Thyroid gland (tissue), 4 donors: ENCODE results near the gene BMS1. TPM values are rescaled to one million over a fixed set of nuclear protein-coding genes. Genes with fewer than 3 reads are reported as not detected.

Experiments used
- DNase-seq, 2 donors: peaks; one replicate each; pipeline ENCODE4 v3.0.0-alpha.2; 2019
- H3K27ac ChIP-seq, 3 donors: fragments of 200-600 bp; sonication (generic); 1 replicate in 2 of 3; 2 replicates in 1 of 3; pipeline ENCODE4 v1.5.1; 2016 to 2019; ENCODE audit warnings: mild to moderate bottlenecking in 1 of 3, moderate library complexity in 1 of 3
- H3K27me3 ChIP-seq: fragments of 200-600 bp; sonication (generic); one replicate; pipeline ENCODE4 v1.5.1; 2019
- H3K36me3 ChIP-seq, 2 donors: fragments of 200-600 bp; sonication (generic); one replicate each; pipeline ENCODE4 v1.5.1; 2016 to 2019
- H3K4me1 ChIP-seq, 2 donors: fragments of 200-600 bp; sonication (generic); one replicate each; pipeline ENCODE4 v1.5.1; 2017 to 2019
- H3K4me3 ChIP-seq, 3 donors: fragments of 200-600 bp; sonication (generic); replicated peaks in 1 of 3; 1 replicate in 2 of 3; 2 replicates in 1 of 3; pipeline ENCODE4 v1.5.1; 2016; ENCODE audit warnings: mild to moderate bottlenecking in 1 of 3
- H3K9me3 ChIP-seq: fragments of 200-600 bp; sonication (generic); one replicate; pipeline ENCODE4 v1.5.1; 2017
- CTCF ChIP-seq, 6 experiments: fragments of 200-600 bp in 3 of 6; fragments of 450-650 bp in 3 of 6; sonication (generic) in 3 of 6; IDR thresholded peaks; one replicate each; pipeline ENCODE4 v1.5.1; 2016 to 2019; ENCODE audit warnings: antibody characterized with exemption in 6 of 6, mild to moderate bottlenecking in 2 of 6, inconsistent platforms in 1 of 6, moderate library complexity in 1 of 6
- POLR2A ChIP-seq, 2 donors: fragments of 450-650 bp; IDR thresholded peaks; one replicate each; pipeline ENCODE4 v1.6.1; 2017; ENCODE audit warnings: antibody characterized with exemption in 2 of 2, mild to moderate bottlenecking in 2 of 2, moderate library complexity in 1 of 2
- WGBS, 2 donors: methylation state at CpG; one replicate each; pipeline ENCODE4 v1.1.5; 2017; 5-methylcytosine and 5-hydroxymethylcytosine counted together
- intact Hi-C: fragments of 100-400 bp; cut with DNase I; formaldehyde crosslinking; loops from one replicate; pipeline ENCODE4 v1.15.1; 2023
- total RNA-seq, 4 donors: library from RNA; depleted of rRNA; stranded (reverse); fragments of >200 nt; gene quantifications; one replicate each; pipeline ENCODE4 v1.2.3, GENCODE V29; 2016

BMS1 gene
- total RNA-seq, 4 donors from 2014 or later: 12.6 to 19.1 (median 15.8) TPM

- 58 to 96% methylated on average over 2 to 4 of the region's 9 CpGs for WGBS, 2 donors
- intact Hi-C loops: no loop called here
- TF ChIP-seq CTCF (IDR thresholded peaks at IDR 0.05): no peak
- H3K36me3 ChIP-seq: no peaks in the 10 kb centered on the region
- H3K9me3 ChIP-seq: no peaks in the 10 kb centered on the region
- H3K27ac ChIP-seq: no peak overlapping the region
- H3K4me1 ChIP-seq: no peaks in the 10 kb centered on the region
- H3K4me3 ChIP-seq: no peak overlapping the region
- H3K27me3 ChIP-seq: no peaks in the 10 kb centered on the region
- DNase-seq: no peak
Measured at GRCh38 chr10:42876476-42876875, 93.9 kb downstream of the BMS1 start.

- DNase-seq: no peak
- H3K9me3 ChIP-seq: no peaks in the 10 kb centered on the region
- no peak overlapping the region for H3K4me3 ChIP-seq
- H3K27me3 ChIP-seq: no peaks in the 10 kb centered on the region
- intact Hi-C loops: no loop called here
- H3K27ac ChIP-seq: no peak overlapping the region
- 89 to 93% methylated on average over 6 of the region's 6 CpGs for WGBS, 2 donors
- TF ChIP-seq POLR2A (IDR thresholded peaks at IDR 0.05) (no peak), CTCF (IDR thresholded peaks at IDR 0.05) (no peak)
- no peaks in the 10 kb centered on the region for H3K36me3 ChIP-seq
- no peaks in the 10 kb centered on the region for H3K4me1 ChIP-seq
Measured at GRCh38 chr10:42876945-42877344, 94.3 kb downstream of the BMS1 start.

- Histone ChIP-seq H3K27me3 (no peaks in the 10 kb centered on the region), H3K27ac (no peak overlapping the region), H3K4me3 (no peak overlapping the region), H3K36me3 (no peaks in the 10 kb centered on the region), H3K4me1 (no peaks in the 10 kb centered on the region), H3K9me3 (no peaks in the 10 kb centered on the region)
- WGBS, 2 donors: 60 to 90% methylated on average over 2 to 3 of the region's 4 CpGs
- intact Hi-C loops: no loop called here
- no peak for DNase-seq
- TF ChIP-seq POLR2A (IDR thresholded peaks at IDR 0.05) (no peak), CTCF (IDR thresholded peaks at IDR 0.05) (no peak)
Measured at GRCh38 chr10:42877496-42878030, 95.0 kb downstream of the BMS1 start.

GRCh38 chr10:42878134-42878820 lies 95.7 kb downstream of the BMS1 start:
- Histone ChIP-seq H3K4me3 (no peak overlapping the region), H3K36me3 (no peaks in the 10 kb centered on the region), H3K27ac (no peak overlapping the region), H3K27me3 (no peaks in the 10 kb centered on the region), H3K4me1 (no peaks in the 10 kb centered on the region), H3K9me3 (no peaks in the 10 kb centered on the region)
- no peak for DNase-seq
- WGBS, 2 donors: 91 to 92% methylated on average over 5 to 6 of the region's 13 CpGs
- intact Hi-C loops: no loop called here
- TF ChIP-seq CTCF (IDR thresholded peaks at IDR 0.05): no peak
- no peak for TF ChIP-seq POLR2A (IDR thresholded peaks at IDR 0.05)

GRCh38 chr10:42878821-42879195 lies 96.2 kb downstream of the BMS1 start:
- DNase-seq: no peak
- 59 to 69% methylated on average over 3 of the region's 3 CpGs for WGBS, 2 donors
- no peak overlapping the region for H3K27ac ChIP-seq
- H3K9me3 ChIP-seq: no peaks in the 10 kb centered on the region
- no peak overlapping the region for H3K4me3 ChIP-seq
- no peaks in the 10 kb centered on the region for H3K36me3 ChIP-seq
- intact Hi-C loops: no loop called here
- H3K27me3 ChIP-seq: no peaks in the 10 kb centered on the region
- no peak for TF ChIP-seq CTCF (IDR thresholded peaks at IDR 0.05)
- TF ChIP-seq POLR2A (IDR thresholded peaks at IDR 0.05): no peak
- no peaks in the 10 kb centered on the region for H3K4me1 ChIP-seq
